Measurements from ENCODE around the gene SESTD1.

GRCh38 chr2:179250848-179251504 lies 13.7 kb downstream of the SESTD1 start:
- TF ChIP-seq CTCF (IDR thresholded peaks at IDR 0.05) (no peak), RAD21 (conservative IDR thresholded peaks at IDR 0.05 in 1 of 2, IDR thresholded peaks at IDR 0.05 in 1 of 2) (no peak), POLR2A (IDR thresholded peaks at IDR 0.05; ENCODE audit: low read length) (no peak), RNF2 (IDR thresholded peaks at IDR 0.05; ENCODE audit: borderline replicate concordance, low read depth) (no peak), EP300 (IDR thresholded peaks at IDR 0.05) (no peak), CHD2 (IDR thresholded peaks at IDR 0.05; ENCODE audit: low read length, partially characterized antibody) (no peak), KDM1A (IDR thresholded peaks at IDR 0.05; ENCODE audit: low read depth) (no peak), BHLHE40 (IDR thresholded peaks at IDR 0.05; ENCODE audit: low read depth, low read length) (no peak), REST (IDR thresholded peaks at IDR 0.05) (no peak), MAFK (IDR thresholded peaks at IDR 0.05; ENCODE audit: partially characterized antibody) (no peak), JUN (IDR thresholded peaks at IDR 0.05) (no peak), SREBF2 (IDR thresholded peaks at IDR 0.05) (no peak), TP53 (CRISPR knock-in tag; IDR thresholded peaks at IDR 0.05) (no peak), HOXA7 (CRISPR knock-in tag; IDR thresholded peaks at IDR 0.05) (no peak)
